GM12878 (cell line): ENCODE data around the gene FPGS. TPM values are rescaled to one million over a fixed set of nuclear protein-coding genes. Genes with fewer than 3 reads are reported as not detected.

Experiments
- BMI1 ChIP-seq: fragments of 450-650 bp; IDR thresholded peaks from 2 replicates; pipeline ENCODE4 v1.6.1; 2016; ENCODE audit warnings: mild to moderate bottlenecking, moderate library complexity, borderline replicate concordance
- CHD2 ChIP-seq: IDR thresholded peaks from 2 replicates; pipeline ENCODE4 v1.6.1; 2011; ENCODE audit warnings: low read depth, low read length, improper control_type of control experiment, borderline replicate concordance
- CUX1 ChIP-seq: IDR thresholded peaks from 2 replicates; pipeline ENCODE4 v1.6.1; 2012; ENCODE audit warnings: improper control_type of control experiment, low read depth, low read length; ENCODE audit not compliant: insufficient replicate concordance
- RUNX3 ChIP-seq: IDR thresholded peaks from 2 replicates; pipeline ENCODE4 v1.6.1; 2012; ENCODE audit warnings: low read length, inconsistent platforms
- SREBF2 ChIP-seq: IDR thresholded peaks from 2 replicates; pipeline ENCODE4 v1.6.1; 2012; ENCODE audit warnings: mild to moderate bottlenecking, low read length
- STAT3 ChIP-seq: IDR thresholded peaks from 2 replicates; pipeline ENCODE4 v1.6.1; 2011; ENCODE audit warnings: low read depth, low read length, improper control_type of control experiment
- polyA plus RNA-seq, 11 experiments: library from polyadenylated mRNA; depleted of rRNA in 4 of 11; unstranded in 6 of 11; stranded (reverse) in 5 of 11; fragments of >200 nt; fragmentation: Nextera tagmentation in 4 of 11; fragmentation: Illumina TruSeq in 1 of 11; extraction: Ambion mirVana in 4 of 11; extraction: Trizol in 1 of 11; gene quantifications; 1 replicate in 1 of 11; 2 replicates in 10 of 11; pipeline versions ENCODE4 v1.2.1 to v1.2.3, GENCODE V29; 2011 to 2016; ENCODE audit warnings: inconsistent platforms in 2 of 11, missing spikeins in 2 of 11, low read depth in 1 of 11
- total RNA-seq, 4 experiments: library from RNA; depleted of rRNA in 3 of 4; stranded (reverse); fragments of >200 nt in 3 of 4; fragmentation: Illumina TruSeq in 1 of 4; extraction: Trizol in 1 of 4; gene quantifications; 2 replicates each; pipeline versions ENCODE4 v1.2.1 to v1.2.3, GENCODE V29; 2013 to 2021
- TF ChIP-seq, protein P1 (sequence below): fragments of 450-650 bp; conservative IDR thresholded peaks from 2 replicates; pipeline ENCODE4 v1.6.1; 2017; ENCODE audit warnings: mild to moderate bottlenecking, moderate library complexity

FPGS gene
- total and polyA plus RNA-seq, 10 of the 15 experiments (the other 5 are each of a cell fraction or from before 2014, with no cell fraction given), result 1.2 to 127 (median 80.4) TPM

GRCh38 chr9:127802576-127803443, at the start of gene FPGS (continued):
- TF ChIP-seq CUX1 (no peak), STAT3 (no peak), SREBF2 (no peak), RUNX3 (0 out of 2 replicates have a peak, but pooled peaks have one; percentile 24), BMI1 (no peak), CHD2 (peak; percentile 62)
- TF ChIP-seq, protein P1, sequence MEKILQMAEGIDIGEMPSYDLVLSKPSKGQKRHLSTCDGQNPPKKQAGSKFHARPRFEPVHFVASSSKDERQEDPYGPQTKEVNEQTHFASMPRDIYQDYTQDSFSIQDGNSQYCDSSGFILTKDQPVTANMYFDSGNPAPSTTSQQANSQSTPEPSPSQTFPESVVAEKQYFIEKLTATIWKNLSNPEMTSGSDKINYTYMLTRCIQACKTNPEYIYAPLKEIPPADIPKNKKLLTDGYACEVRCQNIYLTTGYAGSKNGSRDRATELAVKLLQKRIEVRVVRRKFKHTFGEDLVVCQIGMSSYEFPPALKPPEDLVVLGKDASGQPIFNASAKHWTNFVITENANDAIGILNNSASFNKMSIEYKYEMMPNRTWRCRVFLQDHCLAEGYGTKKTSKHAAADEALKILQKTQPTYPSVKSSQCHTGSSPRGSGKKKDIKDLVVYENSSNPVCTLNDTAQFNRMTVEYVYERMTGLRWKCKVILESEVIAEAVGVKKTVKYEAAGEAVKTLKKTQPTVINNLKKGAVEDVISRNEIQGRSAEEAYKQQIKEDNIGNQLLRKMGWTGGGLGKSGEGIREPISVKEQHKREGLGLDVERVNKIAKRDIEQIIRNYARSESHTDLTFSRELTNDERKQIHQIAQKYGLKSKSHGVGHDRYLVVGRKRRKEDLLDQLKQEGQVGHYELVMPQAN, result peak; percentile 99
